GM23338 (cell line): Measurements from ENCODE around the gene GPC2.
"Not testable (repeated sequence)": the region's sequence is repeated elsewhere in the genome, so short reads cannot be mapped to it uniquely, and the experiment has no call there.

ENCODE experiments used
- CREB1 ChIP-seq: fragments of 250-450 bp; sonication (Bioruptor Pico); IDR thresholded peaks from 2 replicates; pipeline ENCODE4 v1.5.0; 2020; ENCODE audit warnings: low read depth, mild to moderate bottlenecking, moderate library complexity
- EZH2 ChIP-seq: fragments of 200-600 bp; sonication (generic); IDR thresholded peaks from one replicate; pipeline ENCODE4 v1.8.0; 2017; ENCODE audit warnings: antibody characterized with exemption, mild to moderate bottlenecking, low read depth; ENCODE audit not compliant: unreplicated experiment
- EZH2phosphoT487 ChIP-seq: fragments of 200-600 bp; sonication (generic); IDR thresholded peaks from one replicate; pipeline ENCODE4 v1.8.1; 2018; ENCODE audit warnings: antibody characterized with exemption; ENCODE audit not compliant: unreplicated experiment
- JUNB ChIP-seq: IDR thresholded peaks from one replicate; pipeline ENCODE4 v1.6.1; 2016; ENCODE audit warnings: antibody characterized with exemption; ENCODE audit not compliant: unreplicated experiment
- NANOG ChIP-seq: IDR thresholded peaks from 2 replicates; pipeline ENCODE4 v1.6.1; 2016; ENCODE audit warnings: antibody characterized with exemption, borderline replicate concordance
- POLR2AphosphoS5 ChIP-seq: IDR thresholded peaks from 2 replicates; pipeline ENCODE4 v1.6.1; 2016; ENCODE audit warnings: antibody characterized with exemption, low read depth
- STAT1 ChIP-seq: IDR thresholded peaks from one replicate; pipeline ENCODE4 v1.6.1; 2016; ENCODE audit warnings: antibody characterized with exemption; ENCODE audit not compliant: unreplicated experiment
- ZNF114 ChIP-seq: fragments of 250-450 bp; sonication (Bioruptor Pico); IDR thresholded peaks from 2 replicates; pipeline ENCODE4 v1.5.0; 2020; ENCODE audit warnings: mild to moderate bottlenecking, moderate library complexity
- ZNF331 ChIP-seq: fragments of 250-450 bp; sonication (Bioruptor Pico); IDR thresholded peaks from 2 replicates; pipeline ENCODE4 v1.5.0; 2020; ENCODE audit warnings: low read depth, mild to moderate bottlenecking, moderate library complexity
- ZNF462 ChIP-seq: fragments of 250-450 bp; sonication (Bioruptor Pico); IDR thresholded peaks from 2 replicates; pipeline ENCODE4 v1.5.0; 2020; ENCODE audit warnings: mild to moderate bottlenecking, moderate library complexity
- TF ChIP-seq, protein P1 (sequence below), 2 experiments: fragments of 200-600 bp in 1 of 2; sonication (generic) in 1 of 2; conservative IDR thresholded peaks; 2 replicates each; pipeline versions ENCODE4 v1.5.1 to v1.6.1; 2016 to 2017; ENCODE audit warnings: antibody characterized with exemption in 2 of 2, low read depth in 2 of 2, mild to moderate bottlenecking in 2 of 2, moderate library complexity in 1 of 2
- TF ChIP-seq, protein P2 (sequence below): IDR thresholded peaks from one replicate; pipeline ENCODE4 v1.6.1; 2018; ENCODE audit warnings: antibody characterized with exemption; ENCODE audit not compliant: unreplicated experiment
- TF ChIP-seq, protein P3 (sequence below): IDR thresholded peaks from 2 replicates; pipeline ENCODE4 v1.6.1; 2016; ENCODE audit warnings: antibody characterized with exemption

- TF ChIP-seq, protein P1, sequence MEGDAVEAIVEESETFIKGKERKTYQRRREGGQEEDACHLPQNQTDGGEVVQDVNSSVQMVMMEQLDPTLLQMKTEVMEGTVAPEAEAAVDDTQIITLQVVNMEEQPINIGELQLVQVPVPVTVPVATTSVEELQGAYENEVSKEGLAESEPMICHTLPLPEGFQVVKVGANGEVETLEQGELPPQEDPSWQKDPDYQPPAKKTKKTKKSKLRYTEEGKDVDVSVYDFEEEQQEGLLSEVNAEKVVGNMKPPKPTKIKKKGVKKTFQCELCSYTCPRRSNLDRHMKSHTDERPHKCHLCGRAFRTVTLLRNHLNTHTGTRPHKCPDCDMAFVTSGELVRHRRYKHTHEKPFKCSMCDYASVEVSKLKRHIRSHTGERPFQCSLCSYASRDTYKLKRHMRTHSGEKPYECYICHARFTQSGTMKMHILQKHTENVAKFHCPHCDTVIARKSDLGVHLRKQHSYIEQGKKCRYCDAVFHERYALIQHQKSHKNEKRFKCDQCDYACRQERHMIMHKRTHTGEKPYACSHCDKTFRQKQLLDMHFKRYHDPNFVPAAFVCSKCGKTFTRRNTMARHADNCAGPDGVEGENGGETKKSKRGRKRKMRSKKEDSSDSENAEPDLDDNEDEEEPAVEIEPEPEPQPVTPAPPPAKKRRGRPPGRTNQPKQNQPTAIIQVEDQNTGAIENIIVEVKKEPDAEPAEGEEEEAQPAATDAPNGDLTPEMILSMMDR (conservative IDR thresholded peaks at IDR 0.05; ENCODE audit: low read depth in 2 of 2), result peak in 1 of 2 experiments; percentile 22; a peak in 1 of 4 replicates
- not testable (repeated sequence) for TF ChIP-seq POLR2AphosphoS5; CREB1; EZH2phosphoT487; JUNB; EZH2; STAT1; NANOG; ZNF114 (CRISPR knock-in tag); ZNF462 (CRISPR knock-in tag); ZNF331 (CRISPR knock-in tag)
- TF ChIP-seq, protein P2, sequence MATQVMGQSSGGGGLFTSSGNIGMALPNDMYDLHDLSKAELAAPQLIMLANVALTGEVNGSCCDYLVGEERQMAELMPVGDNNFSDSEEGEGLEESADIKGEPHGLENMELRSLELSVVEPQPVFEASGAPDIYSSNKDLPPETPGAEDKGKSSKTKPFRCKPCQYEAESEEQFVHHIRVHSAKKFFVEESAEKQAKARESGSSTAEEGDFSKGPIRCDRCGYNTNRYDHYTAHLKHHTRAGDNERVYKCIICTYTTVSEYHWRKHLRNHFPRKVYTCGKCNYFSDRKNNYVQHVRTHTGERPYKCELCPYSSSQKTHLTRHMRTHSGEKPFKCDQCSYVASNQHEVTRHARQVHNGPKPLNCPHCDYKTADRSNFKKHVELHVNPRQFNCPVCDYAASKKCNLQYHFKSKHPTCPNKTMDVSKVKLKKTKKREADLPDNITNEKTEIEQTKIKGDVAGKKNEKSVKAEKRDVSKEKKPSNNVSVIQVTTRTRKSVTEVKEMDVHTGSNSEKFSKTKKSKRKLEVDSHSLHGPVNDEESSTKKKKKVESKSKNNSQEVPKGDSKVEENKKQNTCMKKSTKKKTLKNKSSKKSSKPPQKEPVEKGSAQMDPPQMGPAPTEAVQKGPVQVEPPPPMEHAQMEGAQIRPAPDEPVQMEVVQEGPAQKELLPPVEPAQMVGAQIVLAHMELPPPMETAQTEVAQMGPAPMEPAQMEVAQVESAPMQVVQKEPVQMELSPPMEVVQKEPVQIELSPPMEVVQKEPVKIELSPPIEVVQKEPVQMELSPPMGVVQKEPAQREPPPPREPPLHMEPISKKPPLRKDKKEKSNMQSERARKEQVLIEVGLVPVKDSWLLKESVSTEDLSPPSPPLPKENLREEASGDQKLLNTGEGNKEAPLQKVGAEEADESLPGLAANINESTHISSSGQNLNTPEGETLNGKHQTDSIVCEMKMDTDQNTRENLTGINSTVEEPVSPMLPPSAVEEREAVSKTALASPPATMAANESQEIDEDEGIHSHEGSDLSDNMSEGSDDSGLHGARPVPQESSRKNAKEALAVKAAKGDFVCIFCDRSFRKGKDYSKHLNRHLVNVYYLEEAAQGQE, result not testable (repeated sequence)
- TF ChIP-seq, protein P3, sequence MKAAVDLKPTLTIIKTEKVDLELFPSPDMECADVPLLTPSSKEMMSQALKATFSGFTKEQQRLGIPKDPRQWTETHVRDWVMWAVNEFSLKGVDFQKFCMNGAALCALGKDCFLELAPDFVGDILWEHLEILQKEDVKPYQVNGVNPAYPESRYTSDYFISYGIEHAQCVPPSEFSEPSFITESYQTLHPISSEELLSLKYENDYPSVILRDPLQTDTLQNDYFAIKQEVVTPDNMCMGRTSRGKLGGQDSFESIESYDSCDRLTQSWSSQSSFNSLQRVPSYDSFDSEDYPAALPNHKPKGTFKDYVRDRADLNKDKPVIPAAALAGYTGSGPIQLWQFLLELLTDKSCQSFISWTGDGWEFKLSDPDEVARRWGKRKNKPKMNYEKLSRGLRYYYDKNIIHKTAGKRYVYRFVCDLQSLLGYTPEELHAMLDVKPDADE, result not testable (repeated sequence)
Observed at GRCh38 chr7:100214356-100214755, 37.2 kb upstream of the GPC2 start.
